ENCODE data around the gene CUBN. TPM values are rescaled to one million over a fixed set of nuclear protein-coding genes. Genes with fewer than 3 reads are reported as not detected.

Gene CUBN
- total and polyA plus RNA-seq, 9 of the 15 experiments (the other 6 are each of a cell fraction or from before 2014, with no cell fraction given), result 0.04 to 0.33 (median 0.09) TPM

DNA sequence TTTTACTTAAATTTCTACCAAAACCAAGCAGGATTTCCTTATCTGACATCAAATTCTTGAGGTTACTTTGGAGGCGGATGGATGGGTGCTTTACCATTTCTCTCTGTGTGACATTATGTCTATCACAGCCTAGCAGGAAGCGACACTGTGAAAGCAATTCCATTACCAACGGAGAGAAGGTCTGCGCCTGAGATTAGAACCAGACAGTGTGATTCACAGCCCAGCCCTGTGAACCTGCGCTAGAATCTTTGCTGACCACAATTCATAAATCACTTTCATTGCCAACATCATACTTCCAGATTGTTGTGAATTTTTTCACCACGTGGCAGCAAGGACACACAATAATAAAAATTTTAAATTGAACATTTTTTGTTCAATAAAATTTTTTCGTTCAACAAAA lies 126.5 kb downstream of the CUBN start (continued):
- TF ChIP-seq MLLT1 (IDR thresholded peaks at IDR 0.05), result peak in 1 of 2 experiments; percentile 84; a peak in 2 of 4 replicates
- peak in 1 of 2 experiments; percentile 72; a peak in 1 of 3 replicates for TF ChIP-seq CBX3 (IDR thresholded peaks at IDR 0.05; ENCODE audit: borderline replicate concordance in 1 of 2, low read length in 2 of 2)
- no peak for TF ChIP-seq ZNF165 (CRISPR knock-in tag; IDR thresholded peaks at IDR 0.05; ENCODE audit: borderline replicate concordance)
- TF ChIP-seq E4F1 (CRISPR knock-in tag; IDR thresholded peaks at IDR 0.05; ENCODE audit: borderline replicate concordance), result no peak
- TF ChIP-seq HMGN3 (IDR thresholded peaks at IDR 0.05; ENCODE audit: borderline replicate concordance, extremely low read depth, insufficient read length, low read depth, low read length), result no peak
- TF ChIP-seq SAP30 (IDR thresholded peaks at IDR 0.05; ENCODE audit: borderline replicate concordance, insufficient read depth, low read depth, low read length, poor library complexity, severe bottlenecking), result no peak
- TF ChIP-seq HNRNPL (IDR thresholded peaks at IDR 0.05; ENCODE audit: low read depth, low read length), result no peak
- no peak for TF ChIP-seq ZNF316 (IDR thresholded peaks at IDR 0.05)
- TF ChIP-seq NCOR1 (IDR thresholded peaks at IDR 0.05), result peak; percentile 94
- peak; percentile 47; the same call in 1 of the 2 replicates for TF ChIP-seq REST (IDR thresholded peaks at IDR 0.05; ENCODE audit: borderline replicate concordance)
- no peak for TF ChIP-seq REST (CRISPR knock-in tag; IDR thresholded peaks at IDR 0.05; ENCODE audit: low read depth)
- TF ChIP-seq ARID3B (CRISPR knock-in tag; IDR thresholded peaks at IDR 0.05; ENCODE audit: borderline replicate concordance), result no peak
- TF ChIP-seq CREB1 (IDR thresholded peaks at IDR 0.05), result peak; percentile 60
- TF ChIP-seq CREB1 (CRISPR knock-in tag; IDR thresholded peaks at IDR 0.05), result no peak
- TF ChIP-seq POU5F1 (IDR thresholded peaks at IDR 0.05; ENCODE audit: borderline replicate concordance, low read depth, low read length, partially characterized antibody), result no peak

Measured in K562 (cell line).